ENCODE data around the gene ELL. TPM values are rescaled to one million over a fixed set of nuclear protein-coding genes. Genes with fewer than 3 reads are reported as not detected.

The ELL gene
- 11.6 and 18.1 TPM in 2 replicates for total RNA-seq (ENCODE audit: low replicate concordance)

GRCh38 chr19:18521692-18522123 lies at the start of gene ELL:
Gene ELL, minus strand, starts transcription at chr19:18522070. Its CDS starts 15 bp downstream, at chr19:18522055.

GRCh38 chr19:18557411-18558201 lies 35.7 kb upstream of the ELL start, which contains the start of gene KXD1:
Gene KXD1, plus strand, starts transcription at chr19:18557870. Its CDS starts 4,187 bp downstream, at chr19:18562057.

GRCh38 chr19:18542941-18543813 lies 21.3 kb upstream of the ELL start, which contains the start of gene FKBP8:
Gene FKBP8, minus strand, starts transcription at chr19:18543573. Its CDS starts 1,603 bp downstream, at chr19:18541970.

DNA sequence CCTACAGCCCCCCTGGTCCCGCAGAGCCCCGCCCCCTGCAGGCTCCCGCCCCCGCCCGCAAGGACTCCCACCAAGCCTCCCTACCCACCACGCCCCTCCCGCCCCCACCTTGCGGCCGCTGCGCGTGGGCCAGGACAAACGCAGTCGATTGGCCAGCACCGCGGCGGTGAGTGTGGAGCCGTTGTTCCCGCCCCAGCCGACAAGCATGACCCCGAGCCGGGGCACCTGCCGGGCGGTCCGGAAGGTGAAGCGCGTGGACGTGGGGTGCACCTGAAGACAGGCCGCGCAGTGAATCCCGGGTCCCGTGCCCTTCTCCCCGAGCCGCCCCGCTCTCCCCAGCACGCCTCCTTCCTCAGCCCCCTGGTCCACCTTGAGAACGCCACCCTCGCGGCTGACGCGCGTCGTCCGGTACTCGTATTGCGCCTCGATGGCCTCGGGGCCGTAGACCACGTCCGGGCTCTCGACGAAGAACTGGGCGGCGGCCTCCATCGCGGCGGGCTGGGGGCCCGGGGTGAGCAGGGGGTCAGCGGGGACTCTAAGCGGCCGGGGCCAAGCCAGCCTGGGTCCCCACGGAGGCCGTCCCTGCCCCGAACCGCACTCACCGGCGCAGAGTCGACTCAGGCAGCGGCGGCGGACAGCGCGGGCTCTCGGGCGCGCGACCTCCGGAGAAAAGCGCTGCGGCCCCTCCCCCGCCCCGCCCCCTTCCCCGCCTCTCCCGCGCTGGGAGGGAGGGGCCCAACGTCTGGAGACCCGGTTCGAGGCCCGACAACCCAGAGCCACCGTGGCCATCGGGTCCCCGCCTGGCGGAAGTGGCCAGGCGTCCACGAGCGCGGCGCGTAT lies 84.2 kb downstream of the ELL start, which contains the start of gene ISYNA1:
TSS of gene ISYNA1 (minus strand) at position 643 of the 840 bp plus-strand sequence. CDS start at position 489, 154 bp downstream.

DNA sequence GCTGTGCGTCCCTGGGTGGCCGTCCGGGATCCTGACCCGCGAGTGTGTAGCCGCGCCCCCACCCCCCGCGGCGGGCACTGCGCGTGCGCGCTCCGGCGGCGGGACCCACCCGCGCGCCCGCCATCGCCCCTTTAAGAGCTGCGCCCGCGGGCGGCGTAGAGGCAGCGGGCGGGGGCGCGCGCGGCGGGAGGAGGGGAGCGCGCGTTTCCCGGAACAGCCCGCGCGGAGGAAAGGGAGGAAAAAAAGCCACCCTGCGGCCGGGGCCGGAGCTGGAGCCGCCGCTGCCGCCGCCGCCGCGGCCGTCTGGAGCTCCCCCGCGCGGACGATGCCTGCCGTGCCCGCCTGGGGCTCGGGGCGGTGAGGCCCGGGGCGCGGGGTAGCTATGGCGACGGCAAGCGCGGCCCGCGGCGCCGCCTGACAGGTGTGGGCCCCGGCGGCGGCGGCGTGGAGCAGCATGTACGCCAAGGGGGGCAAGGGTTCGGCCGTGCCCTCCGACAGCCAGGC lies 102.6 kb downstream of the ELL start, which contains the start of gene SSBP4:
TSS of gene SSBP4 (plus strand) at position 204 of the 504 bp plus-strand sequence. CDS start at position 455, 251 bp downstream.

GRCh38 chr19:18397242-18398202 lies 124.3 kb downstream of the ELL start, which contains the start of gene LRRC25:
Gene LRRC25, minus strand, starts transcription at chr19:18397622. Its CDS starts 659 bp downstream, at chr19:18396963.

Other genes starting within 250 kb of the ELL start
- 0.23 and 1.3 TPM in 2 replicates for gene IQCN, start 247.6 kb downstream of the ELL start, total RNA-seq (ENCODE audit: low replicate concordance)
- 28.0 and 106 TPM in 2 replicates for gene JUND, start 240.4 kb downstream of the ELL start, total RNA-seq (ENCODE audit: low replicate concordance)
- 37.7 and 155 TPM in 2 replicates for gene LSM4, start 199.0 kb downstream of the ELL start, total RNA-seq (ENCODE audit: low replicate concordance)
- 37.3 and 90.9 TPM in 2 replicates for gene PGPEP1, start 181.5 kb downstream of the ELL start, total RNA-seq (ENCODE audit: low replicate concordance)
- 17.9 and 53.0 TPM in 2 replicates for gene GDF15, start 135.9 kb downstream of the ELL start, total RNA-seq (ENCODE audit: low replicate concordance)
- under 0.01 TPM in 1 of 2 replicates, not detected in the other for gene LRRC25, start 124.4 kb downstream of the ELL start, total RNA-seq (ENCODE audit: low replicate concordance)
- 36.4 and 41.5 TPM in 2 replicates for gene SSBP4, start 102.7 kb downstream of the ELL start, total RNA-seq (ENCODE audit: low replicate concordance)
- gene ISYNA1, start 83.9 kb downstream of the ELL start, total RNA-seq (ENCODE audit: low replicate concordance), result 5.6 and 36.9 TPM in 2 replicates
- 236 and 376 TPM in 2 replicates for gene FKBP8, start 21.5 kb upstream of the ELL start, total RNA-seq (ENCODE audit: low replicate concordance)
- gene KXD1, start 35.8 kb upstream of the ELL start, total RNA-seq (ENCODE audit: low replicate concordance), result 44.7 and 69.2 TPM in 2 replicates
- gene UBA52, start 49.8 kb upstream of the ELL start, total RNA-seq (ENCODE audit: low replicate concordance), result 1,109 and 1,287 TPM in 2 replicates
- 58.5 and 69.9 TPM in 2 replicates for gene REX1BD, start 66.7 kb upstream of the ELL start, total RNA-seq (ENCODE audit: low replicate concordance)
- 13.8 and 14.7 TPM in 2 replicates for gene CRLF1, start 84.7 kb upstream of the ELL start, total RNA-seq (ENCODE audit: low replicate concordance)
- 0.23 and 0.98 TPM in 2 replicates for gene TMEM59L, start 90.8 kb upstream of the ELL start, total RNA-seq (ENCODE audit: low replicate concordance)
- gene KLHL26, start 115.0 kb upstream of the ELL start, total RNA-seq (ENCODE audit: low replicate concordance), result 10.2 and 19.4 TPM in 2 replicates
- gene CRTC1, start 161.6 kb upstream of the ELL start, total RNA-seq (ENCODE audit: low replicate concordance), result 1.1 and 1.7 TPM in 2 replicates